HG03095 (cell line): ENCODE results near the gene OR2W1.

Experiments
- ATAC-seq: cut with Tn5 transposase; IDR thresholded peaks from one replicate; pipeline ENCODE4 v1.9.1; 2021; ENCODE audit warnings: moderate library complexity; ENCODE audit not compliant: unreplicated experiment

The OR2W1 gene

DNA sequence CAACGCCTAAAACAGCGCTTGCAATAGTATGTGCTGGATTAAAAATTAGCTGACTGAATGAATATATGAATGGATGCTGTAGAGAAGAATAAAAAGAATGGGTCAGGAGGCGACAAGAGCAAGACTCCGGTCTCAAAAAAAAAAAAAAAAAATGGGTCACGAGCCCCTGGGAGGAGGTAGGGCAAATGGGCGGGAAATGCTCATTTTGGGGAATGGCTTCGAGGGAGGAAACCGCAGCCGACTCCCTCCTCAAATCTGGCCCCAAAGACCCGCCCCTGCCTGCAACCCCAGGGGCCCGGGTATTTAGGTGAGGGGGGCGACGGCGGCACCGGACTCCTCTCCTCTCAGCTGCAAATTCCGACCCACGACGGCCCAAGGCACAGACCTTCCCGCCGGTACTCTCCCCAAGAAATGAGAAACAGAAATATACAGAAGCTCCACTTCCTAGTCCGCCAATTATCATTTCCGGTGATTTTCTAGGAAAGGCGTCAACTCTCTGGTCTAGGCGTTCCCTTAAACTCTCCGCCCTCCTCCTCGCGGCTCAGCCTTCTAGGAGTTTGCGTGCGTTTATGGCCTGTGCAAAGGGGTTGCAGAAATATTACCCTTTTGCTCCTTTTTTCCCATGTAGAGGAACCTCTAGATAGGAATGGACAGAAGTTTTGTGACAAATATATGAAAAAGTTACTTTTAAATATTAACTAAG, 39.6 kb downstream of the OR2W1 start, which contains the start of gene ZNF311:
Gene ZNF311, minus strand, starts transcription at position 133 of the 703 bp plus-strand sequence. CDS start 1,361 bp downstream, outside the sequence.
- ATAC-seq = no peak

DNA sequence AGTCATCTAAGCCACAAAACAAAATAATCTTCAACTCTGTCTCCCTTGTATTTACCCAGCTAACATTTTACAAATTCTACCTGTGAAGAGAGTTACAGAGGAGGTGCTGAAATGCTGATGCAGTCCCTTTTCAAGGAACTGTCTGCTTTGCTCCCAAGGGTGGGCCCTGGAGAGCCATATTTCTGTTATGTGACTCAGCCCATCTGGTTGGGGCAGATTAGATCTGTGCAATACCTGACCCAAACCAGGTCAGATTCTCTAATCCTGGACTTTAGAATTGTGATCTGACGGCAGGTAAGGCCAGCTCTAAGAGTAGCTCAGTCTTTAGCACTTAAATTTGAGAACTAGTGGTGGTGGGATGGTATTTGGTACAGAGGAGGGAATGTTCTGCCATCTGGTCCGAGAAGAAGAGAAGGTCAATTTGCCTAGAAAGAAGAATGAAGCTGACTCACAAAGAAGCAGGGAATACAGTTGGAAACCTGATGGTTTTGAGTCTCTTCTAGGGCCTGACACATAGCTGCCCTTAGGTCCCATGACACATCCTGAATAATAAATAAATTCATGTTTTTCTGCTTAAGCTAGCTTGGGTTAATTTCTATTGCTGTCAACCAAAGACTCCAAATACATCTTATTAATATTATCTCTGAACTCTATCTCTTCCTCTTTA, 48.0 kb downstream of the OR2W1 start:
- ATAC-seq = no peak

DNA sequence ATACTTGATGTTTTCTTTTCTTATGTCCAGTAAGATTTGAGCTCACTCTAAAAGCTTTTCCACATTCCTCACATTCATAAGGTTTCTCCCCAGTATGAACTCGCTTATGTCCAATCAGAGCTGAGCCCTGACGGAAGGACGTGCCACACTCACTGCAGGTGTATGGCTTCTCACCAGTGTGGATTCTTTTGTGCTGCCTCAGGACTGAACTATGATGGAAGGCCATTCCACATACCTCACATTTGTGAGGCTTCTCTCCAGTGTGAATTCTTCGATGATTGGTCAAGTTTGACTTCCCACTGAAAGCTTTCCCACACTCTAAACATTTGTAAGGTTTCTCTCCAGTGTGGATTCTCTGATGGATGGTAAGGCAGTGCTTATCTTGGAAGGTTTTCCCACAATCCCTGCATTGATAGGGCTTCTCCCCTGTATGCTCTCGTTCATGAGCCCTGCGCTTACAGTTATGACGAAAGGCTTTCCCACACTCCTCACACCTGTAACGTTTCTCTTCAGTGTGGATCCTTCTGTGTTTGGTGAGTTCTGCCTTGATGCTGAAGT, 49.8 kb downstream of the OR2W1 start:
- no peak for ATAC-seq
